Measurements from ENCODE around the gene GMPR. TPM values are rescaled to one million over a fixed set of nuclear protein-coding genes. Genes with fewer than 3 reads are reported as not detected.

GMPR gene
- total and polyA plus RNA-seq, 2 donors (not counting 3 experiments of a cell fraction or from before 2014, with no cell fraction given) = 36.3 to 64.0 TPM

- H3K36me3 ChIP-seq (ENCODE audit: control insufficient read depth in 2 of 2, extremely low read depth in 1 of 2, insufficient read depth in 2 of 2, low read length in 2 of 2) = peaks cover 3 to 4% of the 10 kb centered on the region in 2 experiments
- no peak overlapping the region for H3K9ac ChIP-seq (replicated peaks; ENCODE audit: extremely low read depth, insufficient read depth, low read length)
- no peak overlapping the region for H3K4me2 ChIP-seq (ENCODE audit: insufficient read depth, low read length)
- H3K9me3 ChIP-seq (replicated peaks; ENCODE audit: control insufficient read depth, insufficient read depth, low read length) = no peaks in the 10 kb centered on the region
- H3K9me1 ChIP-seq (replicated peaks; ENCODE audit: control insufficient read depth, extremely low read depth, insufficient read depth, low read length) = no peaks in the 10 kb centered on the region
- H2AFZ ChIP-seq (ENCODE audit: low read depth, low read length) = no peak overlapping the region
- intact Hi-C loops (cut with micrococcal nuclease) (no loop called here), dilution Hi-C loops (cut with MboI; ENCODE audit: extremely low pct_ligation_motif_present, low sequenced_read_pairs) (no loop called here)
- no peaks in the 10 kb centered on the region for H4K20me1 ChIP-seq (replicated peaks; ENCODE audit: control insufficient read depth, extremely low read depth, insufficient read depth, low read length)
- DNase-seq (ENCODE audit: low read depth, low spot score) (no peak), FAIRE-seq (no peak)
- no peaks in the 10 kb centered on the region for H3K79me2 ChIP-seq (ENCODE audit: control insufficient read depth, insufficient read depth, low read length)
- H3K27me3 ChIP-seq (ENCODE audit: control insufficient read depth in 2 of 2, insufficient read depth in 2 of 2, low read length in 2 of 2) = no peaks in the 10 kb centered on the region
- peaks cover 32% of the 10 kb centered on the region for H3K4me1 ChIP-seq (ENCODE audit: control insufficient read depth, extremely low read depth, insufficient read depth, low read length)
- H3K27ac ChIP-seq (ENCODE audit: insufficient read depth, low read depth, low read length) = no peak overlapping the region
- no TSS peak for BruUV-seq (replicated peaks)
- TF ChIP-seq POLR2A (IDR thresholded peaks at IDR 0.05; ENCODE audit: low read depth, low read length) (no peak), MYC (IDR thresholded peaks at IDR 0.05; ENCODE audit: low read depth, low read length) (no peak), EZH2 (IDR thresholded peaks at IDR 0.05; ENCODE audit: borderline replicate concordance, low read depth, low read length, severe bottlenecking) (no peak), FOS (IDR thresholded peaks at IDR 0.05; ENCODE audit: borderline replicate concordance, insufficient read depth, low read length) (no peak), MAX (IDR thresholded peaks at IDR 0.05; ENCODE audit: insufficient read depth, insufficient read length) (no peak), CTCF (IDR thresholded peaks at IDR 0.05; ENCODE audit: extremely low read depth in 1 of 2, insufficient read depth in 1 of 2, low read depth in 1 of 2, low read length in 2 of 2) (no peak), JUN (IDR thresholded peaks at IDR 0.05; ENCODE audit: borderline replicate concordance, insufficient read depth, insufficient read length, low read depth) (no peak), POLR2AphosphoS5 (IDR thresholded peaks at IDR 0.05; ENCODE audit: insufficient read depth, low read depth, low read length) (no peak), GATA2 (IDR thresholded peaks at IDR 0.05; ENCODE audit: insufficient read depth, insufficient read length, low read depth, low read length) (no peak)
- ChIA-PET CTCF (interaction anchor here (0.8 to 5.4 kb wide), 5 partner anchors 11 to 36 kb away, joined by 4 to 35 read pairs (median 12); no protein-coding TSS in a partner anchor), POLR2A (interaction anchor here (1.0 kb wide), 1 partner anchor 35 kb away, joined by 3 read pairs; no protein-coding TSS in a partner anchor)
- H3K4me3 ChIP-seq (replicated peaks in 1 of 3; ENCODE audit: insufficient read depth in 1 of 3, low read depth in 1 of 3, low read length in 3 of 3) = no peak overlapping the region
Observed at GRCh38 chr6:16240589-16241320, 2.4 kb downstream of the GMPR start.

All from endothelial cell of umbilical vein (primary cell).